NCI-H460 (cell line): ENCODE measurements around the gene HAS3. TPM values are rescaled to one million over a fixed set of nuclear protein-coding genes. Genes with fewer than 3 reads are reported as not detected.
"Not testable (repeated sequence)": the region's sequence is repeated elsewhere in the genome, so short reads cannot be mapped to it uniquely, and the experiment has no call there.

Experiments used
- DNase-seq: peaks from one replicate; pipeline ENCODE4 v3.0.0-alpha.2; 2016; ENCODE audit warnings: low read depth; ENCODE audit errors: extremely low read depth
- total RNA-seq: library from RNA; depleted of rRNA; stranded (reverse); fragments of >200 nt; shearing (Covaris generic); gene quantifications from 2 replicates; pipeline ENCODE4 v1.2.3, GENCODE V29; 2014; rRNA removed

The HAS3 gene
- total RNA-seq, 1 experiment from 2014 or later, result not detected

DNA sequence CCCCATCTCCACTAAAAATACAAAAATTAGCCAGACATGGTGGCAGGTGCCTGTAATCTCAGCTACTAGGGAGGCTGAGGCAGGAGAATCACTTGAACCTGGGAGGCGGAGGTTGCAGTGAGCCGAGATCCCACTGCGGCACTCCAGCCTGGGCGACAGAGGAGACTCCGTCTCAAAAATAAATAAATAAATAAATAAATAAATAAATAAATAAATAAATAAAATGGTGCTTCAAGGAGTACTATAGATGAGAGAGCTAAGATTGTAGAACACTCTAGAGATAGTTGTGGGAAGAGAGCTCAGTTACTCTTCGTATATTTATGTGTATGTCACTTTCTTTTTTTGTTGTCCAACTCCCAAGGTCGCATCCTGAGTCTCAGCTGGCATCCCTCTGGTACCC is 34.0 kb downstream of the HAS3 start:
- DNase-seq, result not testable (repeated sequence)

DNA sequence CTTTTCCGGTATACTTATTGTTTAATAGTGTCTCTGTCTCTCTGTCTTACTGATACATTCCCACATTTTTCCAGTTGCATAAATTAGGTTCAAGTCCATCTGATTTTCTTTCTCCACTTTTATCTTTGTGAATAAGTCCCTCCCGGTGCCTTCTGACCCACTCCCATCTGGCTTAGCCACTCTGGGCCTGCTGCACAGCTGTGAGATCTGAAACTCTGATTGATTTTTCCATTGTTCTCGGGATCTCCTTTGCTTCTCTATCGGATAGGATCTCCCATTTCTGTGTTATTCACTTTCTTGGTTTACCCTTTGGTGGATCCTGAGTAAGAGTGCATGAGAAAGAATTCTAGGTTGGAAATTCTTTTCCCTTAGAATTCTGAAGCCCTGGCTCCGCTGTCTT is 35.6 kb downstream of the HAS3 start:
- DNase-seq, result no peak

DNA sequence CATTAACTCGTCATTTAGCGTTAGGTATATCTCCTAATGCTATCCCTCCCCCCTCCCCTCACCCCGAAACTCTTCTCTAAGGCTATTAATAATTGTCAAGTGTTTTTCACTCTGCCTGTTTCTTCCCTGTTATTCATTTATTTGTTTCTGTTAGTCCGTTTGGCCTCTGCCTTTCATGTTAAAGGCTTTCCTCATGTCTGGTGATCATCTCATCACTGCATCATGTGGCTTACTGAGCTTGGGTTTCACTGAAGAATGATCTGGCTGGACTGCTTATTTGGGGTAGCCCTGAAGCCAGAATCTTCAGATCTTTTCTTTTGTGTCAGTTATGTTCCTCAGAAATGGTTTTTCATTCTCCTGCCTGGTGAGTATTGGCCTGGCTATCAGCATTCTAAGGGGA is 36.5 kb downstream of the HAS3 start:
- no peak for DNase-seq

DNA sequence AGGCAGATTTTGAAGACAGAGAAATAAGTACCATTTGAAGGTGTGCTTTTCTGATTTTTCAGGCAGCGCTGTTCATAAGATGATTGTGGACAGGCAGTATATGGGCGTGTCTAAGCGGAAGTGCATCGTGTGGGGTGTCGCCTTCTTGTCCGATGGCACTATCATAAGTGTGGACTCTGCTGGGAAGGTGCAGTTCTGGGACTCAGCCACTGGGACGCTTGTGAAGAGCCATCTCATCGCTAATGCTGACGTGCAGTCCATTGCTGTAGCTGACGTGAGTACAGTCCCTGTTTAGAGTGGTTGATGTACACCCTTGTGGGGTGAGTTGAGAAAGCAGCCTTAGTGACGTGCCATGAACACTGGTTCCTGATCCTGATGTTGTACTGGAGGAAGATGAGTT is 37.7 kb downstream of the HAS3 start:
- no peak for DNase-seq

DNA sequence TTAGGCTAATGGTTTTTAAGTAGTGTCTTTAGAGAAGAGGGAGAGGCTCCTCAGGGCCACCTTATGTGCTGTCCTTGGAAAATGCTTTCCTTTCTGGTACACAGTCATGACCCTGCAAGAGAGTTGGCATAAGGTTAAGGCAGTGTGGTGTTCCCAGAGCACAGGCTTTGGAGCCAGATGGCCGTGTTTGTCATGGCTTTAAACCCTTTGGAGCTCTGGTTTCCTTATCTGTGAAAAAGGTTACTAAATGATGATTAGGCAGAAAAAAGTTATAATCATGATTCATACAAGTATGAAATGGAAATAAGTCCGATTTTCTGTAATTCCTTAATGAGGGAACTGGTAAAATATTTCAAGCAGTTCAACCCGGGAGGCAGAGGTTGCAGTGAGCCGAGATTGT is 40.2 kb downstream of the HAS3 start:
- no peak for DNase-seq

DNA sequence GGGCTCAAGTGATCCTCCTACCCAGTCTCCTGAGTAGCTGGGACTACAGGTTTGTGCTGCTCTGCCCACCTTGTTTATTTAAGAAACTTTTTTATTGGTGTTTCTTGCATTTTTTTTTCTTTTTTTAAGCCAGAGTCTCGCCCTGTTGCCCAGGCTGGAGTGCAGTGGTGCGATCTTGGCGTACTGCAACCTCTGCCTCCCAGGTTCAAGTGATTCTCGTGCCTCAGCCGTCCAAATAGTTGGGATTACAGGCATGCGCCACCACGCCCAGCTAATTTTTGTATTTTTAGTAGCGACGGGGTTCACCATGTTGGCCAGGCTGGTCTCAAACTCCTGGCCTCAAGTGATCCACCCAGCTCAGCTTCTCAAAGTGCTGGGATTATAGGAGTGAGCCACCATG is 44.2 kb downstream of the HAS3 start:
- DNase-seq, result not testable (repeated sequence)

DNA sequence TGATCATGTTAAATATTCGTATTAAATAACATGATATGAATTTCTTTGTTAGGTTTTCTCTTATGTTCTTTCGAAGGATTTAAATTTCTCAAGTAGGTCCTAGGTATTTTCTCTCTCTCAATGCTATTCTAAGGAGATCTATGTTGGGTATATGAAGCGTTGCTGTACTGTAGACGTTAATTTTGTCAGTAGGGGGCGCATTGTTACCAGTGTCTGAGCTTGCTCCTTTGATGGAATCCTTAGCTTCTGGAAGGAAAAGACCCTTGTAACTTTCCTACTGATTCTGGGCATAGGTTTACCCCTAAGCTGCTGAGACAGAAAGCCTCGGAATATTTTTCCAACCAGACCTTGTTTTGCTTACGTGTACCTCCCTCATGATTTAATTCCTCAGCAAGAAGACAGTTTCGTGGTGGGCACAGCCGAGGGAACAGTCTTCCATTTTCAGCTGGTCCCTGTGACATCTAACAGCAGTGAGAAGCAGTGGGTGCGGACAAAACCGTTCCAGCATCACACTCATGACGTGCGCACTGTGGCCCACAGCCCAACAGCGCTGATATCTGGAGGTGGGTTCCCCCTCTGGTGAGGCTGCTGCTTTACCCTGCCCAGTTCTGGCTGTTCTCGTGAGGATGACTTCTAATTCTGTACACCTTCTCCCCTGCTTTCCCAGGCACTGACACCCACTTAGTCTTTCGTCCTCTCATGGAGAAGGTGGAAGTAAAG is 44.9 kb downstream of the HAS3 start:
- DNase-seq, result peak; percentile 65

DNA sequence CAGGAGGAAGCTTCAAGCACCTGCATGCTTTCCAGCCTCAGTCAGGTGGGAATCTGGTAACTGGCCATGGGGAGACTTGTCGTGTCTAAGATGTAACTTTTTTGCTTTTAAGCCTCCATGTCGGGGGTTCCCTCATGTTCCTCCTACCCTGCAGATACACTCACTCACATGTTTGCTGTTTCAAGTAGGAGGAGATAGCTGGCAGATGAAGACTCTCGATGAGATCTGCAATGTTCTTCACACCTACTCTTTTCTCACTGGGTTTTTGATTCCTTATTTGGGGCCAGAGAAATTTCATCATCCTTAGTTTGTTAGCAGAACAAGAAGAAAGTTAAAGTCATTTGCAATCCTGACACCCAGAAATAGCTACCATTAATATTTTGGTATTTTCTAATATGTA is 51.7 kb downstream of the HAS3 start:
- DNase-seq, result no peak

DNA sequence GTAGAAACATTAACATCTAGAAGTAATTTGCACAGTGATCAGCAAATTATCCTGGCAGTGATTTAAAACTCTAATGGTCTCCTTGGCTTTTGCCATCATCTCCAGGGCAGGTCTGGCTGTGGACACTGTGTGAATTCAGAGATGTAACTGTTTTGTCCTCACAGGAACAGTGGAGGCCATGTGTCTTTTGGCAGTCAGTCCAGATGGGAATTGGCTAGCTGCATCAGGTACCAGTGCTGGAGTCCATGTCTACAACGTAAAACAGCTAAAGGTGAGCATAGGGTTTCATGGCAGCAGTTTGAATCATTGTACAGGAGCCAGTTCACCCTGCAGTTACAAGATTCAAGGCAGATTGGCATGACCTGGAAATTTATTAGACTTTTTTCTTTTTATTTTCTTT is 54.7 kb downstream of the HAS3 start:
- DNase-seq, result no peak

DNA sequence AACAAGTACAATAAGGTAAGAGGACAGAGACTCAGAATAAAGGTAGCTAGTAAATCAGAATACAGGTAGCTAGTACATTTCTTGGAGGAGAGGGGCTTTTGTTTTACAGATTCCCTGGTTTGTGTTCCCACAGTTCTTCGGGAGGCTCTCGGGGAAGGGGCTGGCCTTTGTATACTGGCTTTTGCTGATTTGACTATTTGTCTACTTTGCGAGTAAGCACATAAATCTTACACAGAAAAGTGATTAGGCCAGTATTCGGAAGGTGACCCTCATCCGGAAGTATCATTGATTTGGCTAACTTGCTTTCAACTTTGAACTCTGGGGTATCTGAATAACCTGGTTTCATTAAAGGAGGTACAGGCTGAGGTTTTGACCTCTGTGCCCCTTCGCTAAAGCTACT is 60.1 kb downstream of the HAS3 start:
- DNase-seq, result no peak

DNA sequence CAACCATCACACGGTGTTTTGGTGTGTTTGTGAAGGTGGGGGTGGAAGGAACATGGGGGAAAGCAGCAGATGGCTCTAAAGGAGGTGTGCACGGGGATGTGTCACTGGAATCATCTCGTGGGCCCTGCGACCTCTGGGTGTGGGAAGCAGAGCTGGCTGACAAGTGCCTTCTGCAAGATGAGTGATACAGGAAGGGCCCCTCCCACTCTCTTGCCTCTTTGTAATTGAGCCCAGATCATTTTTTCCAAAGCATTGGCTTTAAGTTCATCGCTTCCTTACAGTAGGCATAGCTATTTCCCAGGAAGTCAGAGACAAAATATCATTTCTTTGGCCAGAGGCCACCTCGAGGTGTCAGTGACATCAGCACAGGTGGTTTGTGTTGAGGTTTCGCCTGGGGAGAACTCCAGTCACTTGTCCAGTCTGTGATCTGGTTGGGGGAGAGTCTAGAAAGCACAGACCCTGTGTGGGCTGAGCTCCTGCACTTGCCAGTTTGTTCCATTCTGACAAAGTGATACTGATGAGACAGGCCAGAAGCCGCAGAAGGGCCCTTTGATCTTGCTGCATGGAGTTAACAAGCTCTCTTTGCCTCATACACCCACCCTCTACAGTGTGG is 60.9 kb downstream of the HAS3 start:
- DNase-seq, result no peak

DNA sequence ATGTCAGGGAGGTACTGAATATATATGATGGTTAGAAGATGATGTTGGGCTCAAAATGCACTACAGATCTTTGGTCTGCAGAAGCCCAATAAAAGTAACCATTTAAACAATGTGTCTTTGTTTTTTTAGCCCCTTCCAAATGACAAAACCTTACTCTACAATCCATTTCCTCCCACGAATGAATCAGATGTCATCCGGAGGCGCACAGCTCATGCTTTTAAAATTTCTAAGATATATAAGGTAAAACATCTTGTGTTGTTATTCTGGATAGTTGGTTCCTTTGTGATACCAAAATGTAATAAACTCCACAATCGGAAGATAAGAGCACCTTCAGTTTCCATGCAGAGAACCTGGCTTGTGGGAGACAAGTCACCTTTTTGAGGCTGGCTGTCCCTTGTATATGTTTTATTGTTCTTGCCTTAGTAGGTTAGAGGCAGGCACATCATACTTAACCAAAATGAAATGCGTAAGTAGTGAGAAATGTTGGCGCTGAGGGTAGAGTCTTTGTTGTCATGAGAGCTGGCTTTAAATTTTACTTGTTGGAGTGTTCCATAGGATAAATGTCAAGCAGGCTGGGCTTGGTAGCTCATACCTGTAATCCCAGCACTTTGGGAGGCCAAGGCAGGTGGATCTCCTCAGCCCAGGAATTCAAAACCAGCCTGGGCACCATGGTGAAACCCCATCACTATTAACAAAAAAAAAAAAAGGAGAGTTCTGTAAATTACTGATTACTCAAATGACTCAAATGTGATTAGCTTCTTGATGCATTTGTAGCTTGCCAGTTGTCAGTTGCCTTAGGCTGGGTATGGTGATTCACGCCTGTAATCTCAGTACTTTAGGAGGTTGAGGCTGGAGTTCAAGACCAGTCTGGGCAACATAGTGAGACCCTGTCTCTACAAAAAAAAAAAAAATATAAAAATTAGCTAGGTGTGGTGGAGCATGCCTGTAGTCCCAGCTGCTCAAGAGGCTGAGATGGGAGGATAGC is 61.8 kb downstream of the HAS3 start:
- DNase-seq, result no peak

Other genes with a start within 250 kb of the HAS3 start
- 47.6 and 53.4 TPM in 2 replicates for gene CHTF8, start 26.9 kb downstream of the HAS3 start, total RNA-seq
- 18.4 and 21.4 TPM in 2 replicates for gene UTP4, start 27.0 kb downstream of the HAS3 start, total RNA-seq
- gene SNTB2, start 81.5 kb downstream of the HAS3 start, total RNA-seq, result 9.6 and 12.0 TPM in 2 replicates
- 28.4 and 31.0 TPM in 2 replicates for gene VPS4A, start 205.7 kb downstream of the HAS3 start, total RNA-seq
- 10.1 and 13.5 TPM in 2 replicates for gene PDF, start 224.9 kb downstream of the HAS3 start, total RNA-seq
- 28.2 and 30.4 TPM in 2 replicates for gene COG8, start 233.9 kb downstream of the HAS3 start, total RNA-seq
- 27.1 and 32.6 TPM in 2 replicates for gene NIP7, start 234.1 kb downstream of the HAS3 start, total RNA-seq
- gene TMED6, start 246.1 kb downstream of the HAS3 start, total RNA-seq, result 0.82 TPM in 1 of 2 replicates, not detected in the other